NCI-H226 (cell line): ENCODE data around the gene NUMB.
"Not testable (repeated sequence)": the region's sequence is repeated elsewhere in the genome, so short reads cannot be mapped to it uniquely, and the experiment has no call there.

Experiments
- DNase-seq: peaks from one replicate; pipeline ENCODE4 v3.0.0-alpha.2; 2015

The NUMB gene

GRCh38 chr14:73463411-73463810, 5.1 kb upstream of the NUMB start:
- DNase-seq, result peak; percentile 45

DNA sequence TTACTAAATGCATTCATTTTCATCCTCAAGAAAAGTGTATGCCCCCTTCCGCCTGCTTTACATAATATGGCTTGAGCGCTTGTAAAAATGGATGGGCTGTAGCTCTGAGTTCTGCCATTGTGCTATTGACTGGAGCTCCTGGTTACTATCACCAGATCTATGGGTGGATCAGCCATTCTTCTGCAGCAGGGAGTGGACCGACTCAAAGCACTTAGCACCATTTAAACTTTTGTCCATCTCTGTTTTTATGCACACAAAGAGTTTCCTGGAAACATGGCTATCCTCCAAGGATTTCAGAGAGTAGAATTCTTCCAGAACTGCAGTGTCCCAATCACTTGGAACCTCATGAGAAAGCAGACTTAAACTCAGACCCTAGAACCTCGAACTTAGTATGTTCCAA, 4.5 kb upstream of the NUMB start:
- no peak for DNase-seq

- peak; percentile 75 for DNase-seq
Observed at GRCh38 chr14:73462048-73462715, 3.8 kb upstream of the NUMB start.

- DNase-seq, result no peak
Observed at GRCh38 chr14:73461478-73462047, 3.2 kb upstream of the NUMB start.

DNA sequence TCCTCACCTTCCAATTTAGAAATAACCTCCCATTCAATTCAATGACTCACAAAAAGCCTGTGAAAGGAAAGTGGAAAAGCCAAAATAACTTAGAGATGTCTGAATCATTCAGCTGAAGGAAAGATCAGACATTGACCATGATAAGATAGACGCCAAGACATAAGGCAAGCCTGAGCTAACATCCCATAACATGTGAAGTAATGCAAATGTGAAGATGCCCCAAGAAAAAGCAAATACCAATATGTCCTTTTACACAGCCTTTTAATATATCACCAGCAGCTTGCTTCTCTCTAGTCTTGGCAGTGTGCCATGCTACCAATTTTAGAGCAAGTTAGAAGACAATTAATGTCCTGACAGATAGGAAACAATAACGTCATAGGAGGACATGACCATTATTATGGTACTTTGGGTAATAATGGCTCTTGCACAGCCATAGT, 2.4 kb upstream of the NUMB start:
- peak; percentile 76 for DNase-seq

DNA sequence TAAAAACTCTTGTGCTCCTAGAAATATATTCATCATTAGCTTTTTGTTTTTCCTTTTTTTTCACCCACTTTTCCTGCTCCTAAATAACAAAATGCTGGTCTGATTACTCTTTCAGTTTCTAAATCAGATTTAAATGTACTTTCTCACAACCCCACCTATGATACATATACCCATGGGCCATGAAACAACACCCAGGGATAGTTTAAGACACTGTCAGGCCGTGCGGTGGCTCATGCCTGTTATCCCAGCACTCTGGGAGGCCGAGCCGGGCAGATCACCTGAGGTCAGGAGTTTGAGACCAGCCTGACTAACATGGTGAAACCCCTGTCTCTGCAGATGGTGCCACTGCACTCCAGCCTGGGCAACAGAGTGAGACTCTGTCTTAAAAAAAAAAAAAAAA, 1.6 kb upstream of the NUMB start:
- DNase-seq, result no peak

GRCh38 chr14:73457924-73458182, 493 bp downstream of the NUMB start:
- no peak for DNase-seq

DNA sequence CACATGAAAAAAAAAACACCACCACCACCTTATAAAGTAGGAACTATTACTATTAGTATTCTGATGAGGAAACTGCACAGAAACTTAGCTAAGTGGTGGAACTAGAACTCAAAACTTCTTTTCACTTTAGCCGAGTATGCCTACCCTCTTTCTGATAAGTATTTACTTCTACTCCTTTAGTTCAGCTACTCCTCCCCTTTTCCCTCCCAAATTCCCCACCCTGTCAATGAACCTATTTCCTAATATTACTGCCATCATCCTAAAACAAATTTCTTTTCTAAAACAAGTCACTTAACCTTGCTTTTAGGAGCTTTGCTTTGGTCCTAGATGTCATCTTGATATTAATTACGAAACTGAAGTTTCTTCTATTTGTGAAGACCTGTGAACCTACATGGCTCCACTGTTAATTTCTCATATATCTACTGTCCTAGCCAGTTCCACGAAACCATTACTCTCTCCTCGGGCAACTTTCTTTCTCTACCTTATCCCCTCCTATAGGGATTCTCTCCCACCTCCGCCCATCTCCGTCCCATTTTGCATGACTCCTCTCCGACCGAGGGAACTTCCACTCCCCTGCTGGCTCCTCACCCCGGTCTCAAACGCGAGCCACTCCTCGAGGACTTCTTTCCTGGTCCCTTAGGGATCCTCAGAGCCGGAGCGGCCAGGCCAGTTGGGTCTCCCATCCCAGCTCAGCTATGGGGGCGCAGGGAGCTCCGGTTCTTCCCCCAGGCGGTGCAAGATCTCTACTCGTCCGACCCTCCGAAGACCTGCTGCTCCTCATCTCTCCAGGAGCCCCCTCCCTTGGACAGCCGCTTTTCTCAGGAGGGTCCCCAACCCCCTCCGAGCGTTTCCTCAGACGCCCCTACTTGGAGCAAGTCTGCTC, 1.1 kb downstream of the NUMB start:
- DNase-seq, result no peak

DNA sequence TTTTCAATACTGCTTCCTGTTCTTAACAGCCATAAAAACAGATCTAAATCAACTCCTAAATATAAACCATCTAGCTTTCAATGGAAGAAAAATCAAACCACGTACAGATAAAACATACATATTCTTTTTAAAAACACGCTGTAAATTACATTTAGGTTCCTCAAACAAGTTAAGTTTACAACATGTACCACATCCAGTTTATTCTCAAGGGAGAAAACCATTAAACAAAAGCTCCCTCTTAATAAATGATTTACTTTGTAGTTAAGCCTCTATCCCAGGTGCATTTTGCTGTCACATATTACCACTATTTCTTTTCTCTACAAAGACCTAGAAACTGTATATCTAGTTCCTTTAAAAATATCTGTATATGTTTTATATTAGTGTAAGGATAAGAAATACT, 3.1 kb downstream of the NUMB start:
- DNase-seq, result no peak

DNA sequence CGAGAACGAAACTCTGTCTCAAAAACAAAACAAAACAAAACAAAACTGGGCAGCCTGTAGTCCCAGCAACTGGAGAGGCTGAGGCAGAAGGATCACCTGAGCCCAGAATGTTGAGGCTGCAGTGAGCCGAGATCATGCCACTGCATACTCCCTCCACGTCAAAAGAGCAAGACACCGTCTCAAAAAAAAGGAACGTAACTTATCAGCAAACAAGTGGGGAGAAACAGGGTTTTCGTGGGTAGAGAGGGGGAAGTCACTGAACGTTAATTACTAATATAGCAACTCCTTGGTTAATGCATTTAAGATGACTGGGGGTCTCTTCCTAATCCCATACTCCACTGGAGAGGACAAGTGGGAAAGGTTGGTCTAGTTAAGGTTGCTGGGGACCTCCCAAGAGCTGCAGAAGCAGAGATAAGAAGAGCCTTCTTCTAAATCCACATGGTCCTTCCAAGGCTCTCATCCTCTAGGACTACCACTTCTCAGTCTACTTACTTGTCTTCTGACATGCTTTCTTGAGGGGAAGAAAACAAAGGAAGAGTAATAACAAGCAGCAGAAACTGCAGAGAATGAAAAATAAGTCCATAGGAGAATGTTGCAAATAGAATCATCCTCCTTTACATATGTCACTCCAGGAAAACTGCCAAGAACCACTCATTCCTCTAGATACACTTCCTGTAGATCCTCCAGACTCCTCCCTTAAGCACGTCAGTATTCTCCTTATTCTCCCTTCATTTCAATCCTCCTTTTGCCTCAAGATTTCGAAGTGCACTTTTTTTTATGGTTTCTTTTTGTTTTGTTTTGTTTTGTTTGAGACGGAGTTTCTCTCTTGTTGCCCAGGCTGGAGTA, 5.8 kb downstream of the NUMB start:
- DNase-seq, result peak; percentile 84

DNA sequence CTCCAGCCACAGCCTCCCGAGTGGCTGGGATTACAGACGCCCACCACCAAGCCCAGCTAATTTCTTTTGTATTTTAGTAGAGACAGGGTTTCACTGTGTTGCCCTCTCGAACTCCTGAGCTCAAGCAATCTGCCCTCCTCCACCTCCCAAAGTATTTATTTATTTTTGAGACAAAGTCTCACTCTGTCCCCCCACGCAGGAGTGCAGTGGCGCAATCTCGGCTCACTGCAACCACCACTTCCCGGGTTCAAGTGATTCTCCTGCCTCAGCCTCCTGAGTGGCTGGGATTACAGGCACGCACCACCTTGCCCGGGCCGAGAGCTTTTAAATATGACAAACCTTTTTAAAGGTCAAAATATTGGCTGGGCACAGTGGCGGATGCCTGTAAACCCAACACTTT, 14.6 kb downstream of the NUMB start:
- no peak for DNase-seq

DNA sequence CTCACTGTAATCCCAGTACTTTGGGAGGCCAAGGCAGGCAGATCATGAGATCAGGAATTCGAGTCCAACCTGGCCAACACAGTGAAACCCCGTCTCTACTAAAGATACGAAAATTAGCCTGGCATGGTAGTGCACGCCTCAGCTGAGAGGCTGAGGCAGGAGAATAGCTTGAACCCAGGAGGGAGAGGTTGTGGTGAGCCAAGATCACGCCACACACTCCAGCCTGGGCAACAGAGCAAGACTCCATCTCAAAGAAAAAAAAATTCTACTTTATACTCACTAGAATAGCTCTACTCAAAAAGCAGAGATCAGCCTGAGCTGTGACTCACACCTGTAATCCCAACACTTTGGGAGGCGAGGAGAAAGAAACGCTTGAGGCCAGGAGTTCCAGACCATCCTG, 17.1 kb downstream of the NUMB start:
- DNase-seq, result no peak

DNA sequence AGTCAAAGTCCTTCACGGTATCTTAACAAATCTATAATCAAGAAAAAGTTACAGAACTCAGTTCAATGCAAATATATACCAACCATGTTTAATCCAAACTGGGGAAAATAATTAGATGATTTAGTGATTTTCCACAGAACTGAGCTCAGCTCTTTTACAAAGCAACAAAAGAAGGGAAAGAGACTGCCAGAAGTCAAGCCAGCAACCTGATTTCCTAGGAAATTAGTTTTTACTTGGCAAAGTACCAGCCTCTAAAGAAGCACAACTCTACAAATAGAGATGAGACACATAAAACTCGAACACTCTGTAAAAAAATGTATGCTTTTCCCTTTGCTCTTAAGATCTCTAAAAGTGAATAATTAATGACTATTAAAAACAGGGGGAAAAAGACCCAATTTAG, 19.4 kb downstream of the NUMB start:
- no peak for DNase-seq

DNA sequence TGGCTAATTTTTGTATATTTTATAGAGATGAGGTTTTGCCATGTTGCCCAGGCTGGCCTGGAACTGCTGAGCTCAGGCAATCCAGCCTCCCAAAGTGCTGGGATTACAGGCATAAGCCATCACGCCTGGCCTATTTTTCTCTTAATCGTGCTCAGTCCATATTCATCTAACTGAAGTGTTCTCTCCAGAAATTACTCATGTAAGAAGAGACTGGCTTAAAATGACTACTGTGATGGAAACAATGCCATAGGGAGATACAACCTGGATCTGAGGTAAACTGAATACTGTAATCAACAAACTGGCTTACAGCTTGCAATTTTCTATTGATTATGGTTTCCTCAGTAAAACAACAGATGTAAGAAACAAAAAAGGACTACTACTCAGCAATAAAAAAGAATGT, 21.1 kb downstream of the NUMB start:
- no peak for DNase-seq

- no peak for DNase-seq
Observed at GRCh38 chr14:73432124-73432523, 26.2 kb downstream of the NUMB start.

DNA sequence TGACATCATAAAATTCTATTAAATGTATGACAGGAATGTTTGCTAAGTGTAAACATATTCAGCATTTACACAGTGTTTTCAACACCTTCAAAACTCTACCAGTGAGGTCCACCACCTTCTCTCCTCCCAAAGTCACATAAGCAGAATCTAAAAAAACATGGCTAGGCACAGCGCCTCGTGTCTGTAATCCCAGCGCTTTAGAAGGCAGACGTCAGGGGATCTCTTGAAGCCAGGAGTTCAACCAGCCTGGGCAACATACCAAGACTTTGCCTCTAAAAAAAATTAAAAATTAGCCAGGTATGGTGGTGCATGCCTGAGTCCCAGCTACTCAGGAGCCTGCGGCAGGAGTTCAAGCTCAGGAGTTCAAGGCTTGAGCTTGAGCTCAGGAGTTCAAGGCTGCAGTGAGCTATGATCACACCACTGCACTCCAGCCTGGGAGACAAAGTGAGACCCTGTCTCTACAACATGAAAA, 30.0 kb downstream of the NUMB start:
- no peak for DNase-seq

- DNase-seq, result no peak
Observed at GRCh38 chr14:73427516-73428264, 30.7 kb downstream of the NUMB start.

DNA sequence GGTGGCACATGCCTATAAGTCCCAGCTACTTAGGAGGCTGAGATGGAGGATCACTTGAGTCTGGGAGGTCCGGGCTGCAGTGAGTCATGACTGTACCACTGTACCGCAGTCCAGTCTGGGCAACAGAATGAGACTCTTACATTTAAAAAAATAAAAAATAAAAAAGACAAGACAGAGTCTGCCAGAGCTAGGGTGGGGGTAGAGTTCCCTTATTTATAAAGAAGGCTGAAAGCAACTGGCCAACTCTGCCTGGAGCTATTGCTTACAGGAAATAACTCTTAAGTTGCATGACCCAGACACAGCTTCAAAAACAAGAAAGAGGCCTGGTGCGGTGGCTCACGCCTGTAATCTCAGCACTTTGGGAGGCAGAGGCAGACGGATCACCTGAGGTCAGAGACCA, 31.5 kb downstream of the NUMB start:
- no peak for DNase-seq

- no peak for DNase-seq
Observed at GRCh38 chr14:73424453-73424852, 33.9 kb downstream of the NUMB start.

DNA sequence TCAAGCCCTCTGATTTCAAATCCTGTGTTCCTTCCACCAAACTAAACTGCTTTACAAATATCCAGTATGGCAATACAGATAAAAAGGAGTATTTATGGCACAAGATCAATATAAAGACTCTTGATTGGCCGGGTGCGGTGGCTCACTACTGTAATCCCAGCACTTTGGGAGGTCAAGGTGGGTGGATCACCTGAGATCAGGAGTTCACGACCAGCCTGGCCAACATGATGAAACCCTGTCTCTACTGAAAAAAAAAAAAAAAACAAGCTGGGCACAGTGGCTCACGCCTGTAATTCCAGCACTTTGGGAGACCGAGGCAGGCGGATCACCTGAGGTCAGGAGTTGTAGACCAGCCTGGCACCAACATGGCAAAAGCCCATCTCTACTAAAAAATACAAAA, 35.3 kb downstream of the NUMB start:
- DNase-seq, result not testable (repeated sequence)

- DNase-seq, result no peak
Observed at GRCh38 chr14:73422515-73422914, 35.8 kb downstream of the NUMB start.

GRCh38 chr14:73418227-73418626, 40.1 kb downstream of the NUMB start:
- no peak for DNase-seq

GRCh38 chr14:73406248-73406647, 52.1 kb downstream of the NUMB start:
- not testable (repeated sequence) for DNase-seq
